Heart left ventricle (tissue), 16 donors: ENCODE data around the gene ANO4. TPM values are rescaled to one million over a fixed set of nuclear protein-coding genes. Genes with fewer than 3 reads are reported as not detected.

Experiments
- ATAC-seq, 4 donors: fragments of 200-7000 bp; cut with Tn5 transposase; one replicate each; pipeline ENCODE4 v1.9.1; 2020 to 2022; ENCODE audit warnings: moderate library complexity in 4 of 4, mild to moderate bottlenecking in 3 of 4, moderate number of reproducible peaks in 1 of 4
- DNase-seq, 5 donors: peaks; one replicate each; pipeline ENCODE4 v3.0.0-alpha.2; 2020
- H3K27ac ChIP-seq, 12 donors: fragments of 200-600 bp; sonication (generic) in 4 of 12; one replicate each; pipeline versions ENCODE4 v1.5.0 to v1.8.0; 2016 to 2022; ENCODE audit warnings: mild to moderate bottlenecking in 2 of 12
- H3K27me3 ChIP-seq, 9 donors: fragments of 200-600 bp; sonication (generic) in 2 of 9; one replicate each; pipeline versions ENCODE4 v1.5.1 to v1.8.0; 2016 to 2022; ENCODE audit warnings: mild to moderate bottlenecking in 3 of 9
- H3K36me3 ChIP-seq, 9 donors: fragments of 200-600 bp; sonication (generic) in 2 of 9; one replicate each; pipeline versions ENCODE4 v1.5.0 to v1.8.0; 2018 to 2022; ENCODE audit warnings: mild to moderate bottlenecking in 2 of 9
- H3K4me1 ChIP-seq, 12 donors: fragments of 200-600 bp; sonication (generic) in 4 of 12; one replicate each; pipeline versions ENCODE4 v1.5.0 to v1.8.0; 2016 to 2022; ENCODE audit warnings: mild to moderate bottlenecking in 3 of 12
- H3K4me3 ChIP-seq, 12 donors: fragments of 200-600 bp; sonication (generic) in 4 of 12; one replicate each; pipeline versions ENCODE4 v1.5.0 to v1.8.0; 2017 to 2022; ENCODE audit warnings: mild to moderate bottlenecking in 9 of 12, moderate library complexity in 4 of 12
- H3K9me3 ChIP-seq, 12 donors: fragments of 200-600 bp; sonication (generic) in 4 of 12; one replicate each; pipeline versions ENCODE4 v1.5.0 to v1.8.0; 2016 to 2022; ENCODE audit warnings: mild to moderate bottlenecking in 1 of 12
- POLR2A ChIP-seq, 2 donors: fragments of 450-650 bp; IDR thresholded peaks; one replicate each; pipeline ENCODE4 v1.6.1; 2017; ENCODE audit warnings: antibody characterized with exemption in 2 of 2, mild to moderate bottlenecking in 2 of 2, moderate library complexity in 2 of 2
- WGBS, 4 donors: extraction: QIAGEN DNeasy Blood & Tissue Kit in 2 of 4; methylation state at CpG; one replicate each; pipeline versions ENCODE4 v1.1.5 to v1.1.7; 2013 to 2018; 5-methylcytosine and 5-hydroxymethylcytosine counted together
- intact Hi-C, 10 donors: fragments of 100-400 bp; cut with DNase I; formaldehyde crosslinking; loops; one replicate each; pipeline versions ENCODE4 v1.11.1 to v1.14.2; 2022
- polyA plus RNA-seq, 2 donors: library from polyadenylated mRNA; stranded (reverse); fragments of 200-250 nt; gene quantifications; one replicate each; pipeline ENCODE4 v1.2.3, GENCODE V29; 2013
- total RNA-seq, 9 donors: library from RNA; depleted of rRNA in 2 of 9; stranded (reverse); fragments of >200 nt in 2 of 9; fragmentation: NEBNext Ultra II Directional in 3 of 9; extraction: Animal tissue kit (Norgen Biotek cat#: 25700) in 3 of 9; gene quantifications; one replicate each; pipeline versions ENCODE4 v1.1.0 to v1.2.4, GENCODE V29; 2016 to 2023
- TF ChIP-seq, protein P1 (sequence below), 12 donors: fragments of 200-600 bp; sonication (generic) in 4 of 12; IDR thresholded peaks; one replicate each; pipeline versions ENCODE4 v1.5.0 to v1.8.0; 2018 to 2022; ENCODE audit warnings: antibody characterized with exemption in 12 of 12, mild to moderate bottlenecking in 5 of 12
- donor health status: ischemic (EF 13 %, LVEDD 7.1; RV severe dilation, severe dysfunction).
- donor health status: healthy with polysubstance abuse.
- donor health status: DM: no; HTN: yes; CAD: no.
- donor health status: DM: no; HTN: no; CAD: no.
- donor health status: ischemic (EF 25% LVEDD 6.9; RV normal size, moderate dysfunction).
- donor health status: ischemic (EF 25% LVEDD 5.7; RV mildly dilated, moderate dysfunction).
- donor health status: healthy.
- donor health status: DM: yes; HTN: yes; CAD: no.
- donor health status: ischemic (EF 35%, LVEDD 5.7; RV mildly dilated, moderate dysfunction).
- donor health status: nonischemic (EF 11% LVEDD 7.7; RV severe dilation, severe dysfunction).
- donor health status: DM: yes; HTN: yes; CAD: no.
- donor health status: PGD.
- donor health status: ischemic (EF 29% LVEDD 5.4; RV normal size, mild dysfunction).
- donor health status: nonischemic (EF 23%, LVEDD 6.1; RV moderate dilation, normal function).

Gene ANO4
- total and polyA plus RNA-seq, 11 donors: 0.05 to 0.50 (median 0.12) TPM; not detected in 6

DNA sequence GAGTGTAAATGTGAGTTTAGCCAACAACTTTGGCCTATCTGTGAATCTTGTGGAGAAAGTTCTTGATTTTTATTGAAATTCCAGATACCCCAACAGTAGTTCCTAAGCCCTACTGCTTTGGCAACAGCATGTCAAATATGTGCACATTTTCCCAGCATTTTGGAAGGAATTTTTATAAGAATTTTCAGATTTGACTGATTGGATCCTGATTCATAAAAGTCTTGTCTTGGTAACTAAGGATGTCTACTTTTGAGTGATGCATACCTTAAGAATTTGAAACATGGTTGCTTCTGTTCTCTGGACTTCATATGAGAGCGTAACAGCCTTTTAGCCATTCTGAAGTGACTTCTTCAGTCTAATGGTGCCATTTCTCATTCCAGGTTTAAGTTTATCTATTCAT is 106.7 kb downstream of the ANO4 start:
- 79 to 82% (median 81%) methylated on average over 1 of the region's 1 CpG for WGBS, 4 donors
- TF ChIP-seq POLR2A (IDR thresholded peaks at IDR 0.05): no peak
- TF ChIP-seq, protein P1, sequence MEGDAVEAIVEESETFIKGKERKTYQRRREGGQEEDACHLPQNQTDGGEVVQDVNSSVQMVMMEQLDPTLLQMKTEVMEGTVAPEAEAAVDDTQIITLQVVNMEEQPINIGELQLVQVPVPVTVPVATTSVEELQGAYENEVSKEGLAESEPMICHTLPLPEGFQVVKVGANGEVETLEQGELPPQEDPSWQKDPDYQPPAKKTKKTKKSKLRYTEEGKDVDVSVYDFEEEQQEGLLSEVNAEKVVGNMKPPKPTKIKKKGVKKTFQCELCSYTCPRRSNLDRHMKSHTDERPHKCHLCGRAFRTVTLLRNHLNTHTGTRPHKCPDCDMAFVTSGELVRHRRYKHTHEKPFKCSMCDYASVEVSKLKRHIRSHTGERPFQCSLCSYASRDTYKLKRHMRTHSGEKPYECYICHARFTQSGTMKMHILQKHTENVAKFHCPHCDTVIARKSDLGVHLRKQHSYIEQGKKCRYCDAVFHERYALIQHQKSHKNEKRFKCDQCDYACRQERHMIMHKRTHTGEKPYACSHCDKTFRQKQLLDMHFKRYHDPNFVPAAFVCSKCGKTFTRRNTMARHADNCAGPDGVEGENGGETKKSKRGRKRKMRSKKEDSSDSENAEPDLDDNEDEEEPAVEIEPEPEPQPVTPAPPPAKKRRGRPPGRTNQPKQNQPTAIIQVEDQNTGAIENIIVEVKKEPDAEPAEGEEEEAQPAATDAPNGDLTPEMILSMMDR (IDR thresholded peaks at IDR 0.05): no peak
- H3K4me1 ChIP-seq: no peaks in the 10 kb centered on the region
- ATAC-seq (no peak), DNase-seq (no peak)
- intact Hi-C loops: no loop called here
- H3K4me3 ChIP-seq: no peak overlapping the region
- H3K27ac ChIP-seq: no peak overlapping the region
- H3K27me3 ChIP-seq: no peaks in the 10 kb centered on the region
- peaks cover 0 to 4% (median 0%) of the 10 kb centered on the region in 12 donors for H3K9me3 ChIP-seq
- no peaks in the 10 kb centered on the region for H3K36me3 ChIP-seq

DNA sequence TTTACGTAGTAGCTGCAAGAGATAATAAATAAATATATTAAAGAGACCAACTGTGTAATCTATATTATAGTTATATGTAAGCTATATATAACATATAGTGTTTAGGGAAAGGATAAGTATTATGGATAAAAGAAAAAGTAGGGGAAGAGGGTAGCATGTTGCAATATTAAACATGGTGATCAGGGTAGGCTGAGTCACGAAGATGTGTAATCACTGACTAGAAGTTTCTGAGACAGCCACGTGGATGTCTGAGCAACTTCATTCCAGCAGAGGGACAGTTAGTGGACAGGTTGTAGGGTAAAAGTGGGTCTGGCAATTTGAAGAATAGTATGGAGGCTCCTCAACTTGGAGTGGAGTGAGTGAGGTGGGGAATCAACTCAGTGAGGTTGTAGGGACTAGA is 109.7 kb downstream of the ANO4 start:
- no peaks in the 10 kb centered on the region for H3K36me3 ChIP-seq
- ATAC-seq: no peak
- H3K27me3 ChIP-seq: no peaks in the 10 kb centered on the region
- no peaks in the 10 kb centered on the region for H3K4me1 ChIP-seq
- no peak for DNase-seq
- H3K9me3 ChIP-seq: peaks cover 0 to 4% (median 0%) of the 10 kb centered on the region in 12 donors
- no peak overlapping the region for H3K4me3 ChIP-seq
- TF ChIP-seq, protein P1 (IDR thresholded peaks at IDR 0.05): no peak
- TF ChIP-seq POLR2A (IDR thresholded peaks at IDR 0.05): no peak
- 74 to 82% (median 78%) methylated on average over 3 of the region's 3 CpGs for WGBS, 4 donors
- intact Hi-C loops: no loop called here
- H3K27ac ChIP-seq: no peak overlapping the region

DNA sequence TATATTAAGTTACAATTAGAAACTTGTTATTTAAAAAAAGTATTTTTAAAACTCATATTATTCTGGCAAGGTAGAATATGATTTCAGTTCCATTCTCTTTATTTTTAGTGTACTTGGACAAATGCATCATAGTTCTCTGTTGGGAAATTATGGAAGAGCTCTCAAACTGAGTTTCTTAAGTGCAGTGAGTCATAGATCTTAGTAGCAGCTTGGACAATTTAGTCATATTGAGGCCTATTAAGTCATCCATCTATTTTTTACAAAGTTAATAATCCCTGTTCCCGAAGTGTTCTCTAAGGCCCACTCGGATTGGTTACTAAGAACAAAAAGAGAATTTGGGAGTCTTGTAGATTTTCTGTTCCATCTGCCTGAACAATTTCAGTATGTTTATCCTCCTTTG is 113.9 kb downstream of the ANO4 start:
- 73 to 87% (median 77%) methylated on average over 2 of the region's 2 CpGs for WGBS, 4 donors
- no peaks in the 10 kb centered on the region for H3K4me1 ChIP-seq
- no peaks in the 10 kb centered on the region for H3K9me3 ChIP-seq
- H3K4me3 ChIP-seq: no peak overlapping the region
- DNase-seq: no peak
- ATAC-seq: no peak
- H3K27ac ChIP-seq: no peak overlapping the region
- no peaks in the 10 kb centered on the region for H3K27me3 ChIP-seq
- no peaks in the 10 kb centered on the region for H3K36me3 ChIP-seq
- intact Hi-C loops: no loop called here
- TF ChIP-seq POLR2A (IDR thresholded peaks at IDR 0.05): no peak
- TF ChIP-seq, protein P1 (IDR thresholded peaks at IDR 0.05): no peak

DNA sequence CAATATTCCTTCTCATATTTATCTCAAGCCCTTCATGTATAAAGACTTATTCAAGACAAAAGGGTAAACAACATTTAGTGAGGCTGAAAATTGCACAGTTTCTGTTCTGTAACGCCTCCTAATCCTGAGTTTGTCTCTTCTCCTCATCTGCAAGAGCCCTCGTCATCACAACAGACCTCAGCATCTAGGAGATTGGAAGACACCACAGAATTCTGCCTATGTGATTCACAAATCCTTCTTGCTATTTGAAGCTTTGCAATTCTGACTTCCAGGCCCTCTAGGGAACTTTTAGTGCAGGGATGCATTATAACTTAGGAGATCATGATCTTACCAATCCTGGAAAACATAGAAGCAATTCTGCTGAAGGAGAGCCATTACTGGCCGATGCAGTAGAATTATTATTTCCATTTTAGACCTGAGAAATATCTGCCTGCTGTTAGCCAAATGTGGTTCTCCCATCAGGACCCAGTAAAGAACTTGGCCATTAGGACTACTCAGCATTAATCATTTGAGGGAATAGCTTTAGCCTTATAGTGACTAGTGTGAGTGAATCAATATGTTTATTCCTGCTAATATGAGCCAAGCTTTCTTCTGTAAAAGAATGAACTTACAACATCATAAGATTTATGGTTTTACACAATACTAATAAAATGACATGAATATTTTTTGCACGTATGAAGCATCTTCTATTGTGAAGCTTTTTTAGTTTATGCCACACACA is 119.5 kb downstream of the ANO4 start:
- intact Hi-C loops: no loop called here
- Histone ChIP-seq H3K4me1 (no peaks in the 10 kb centered on the region), H3K9me3 (no peaks in the 10 kb centered on the region), H3K27ac (no peak overlapping the region), H3K27me3 (no peaks in the 10 kb centered on the region), H3K36me3 (no peaks in the 10 kb centered on the region), H3K4me3 (no peak overlapping the region)
- 71 to 85% (median 77%) methylated on average over 4 of the region's 4 CpGs for WGBS, 4 donors
- ATAC-seq (no peak), DNase-seq (no peak)
- no peak for TF ChIP-seq POLR2A (IDR thresholded peaks at IDR 0.05)
- TF ChIP-seq, protein P1 (IDR thresholded peaks at IDR 0.05): no peak
